Measurements from ENCODE around the gene PAK5. TPM values are rescaled to one million over a fixed set of nuclear protein-coding genes. Genes with fewer than 3 reads are reported as not detected.

The PAK5 gene
- total RNA-seq, 2 donors from 2014 or later = 0.12 TPM; not detected in 1

GRCh38 chr20:9792674-9793073 lies 46.2 kb downstream of the PAK5 start:
- no peak overlapping the region for H3K4me3 ChIP-seq
- H3K9me3 ChIP-seq = no peaks in the 10 kb centered on the region
- TF ChIP-seq CTCF (IDR thresholded peaks at IDR 0.05) = no peak
- no peak for DNase-seq (ENCODE audit: low spot score)
- H3K4me1 ChIP-seq = no peaks in the 10 kb centered on the region
- H3K27me3 ChIP-seq = no peaks in the 10 kb centered on the region
- no peak overlapping the region for H3K27ac ChIP-seq
- no peaks in the 10 kb centered on the region for H3K36me3 ChIP-seq

- TF ChIP-seq CTCF (IDR thresholded peaks at IDR 0.05) = no peak
- Histone ChIP-seq H3K27me3 (no peaks in the 10 kb centered on the region), H3K27ac (no peak overlapping the region), H3K36me3 (no peaks in the 10 kb centered on the region), H3K9me3 (no peaks in the 10 kb centered on the region), H3K4me1 (no peaks in the 10 kb centered on the region), H3K4me3 (no peak overlapping the region)
- DNase-seq (ENCODE audit: low spot score) = no peak
Measured at GRCh38 chr20:9789131-9789530, 49.7 kb downstream of the PAK5 start.

GRCh38 chr20:9775176-9775575 lies 63.7 kb downstream of the PAK5 start:
- DNase-seq (ENCODE audit: low spot score) = no peak
- no peak for TF ChIP-seq CTCF (IDR thresholded peaks at IDR 0.05)
- Histone ChIP-seq H3K4me3 (no peak overlapping the region), H3K36me3 (no peaks in the 10 kb centered on the region), H3K27me3 (no peaks in the 10 kb centered on the region), H3K27ac (no peak overlapping the region), H3K9me3 (no peaks in the 10 kb centered on the region), H3K4me1 (no peaks in the 10 kb centered on the region)

- Histone ChIP-seq H3K27me3 (no peaks in the 10 kb centered on the region), H3K36me3 (no peaks in the 10 kb centered on the region), H3K9me3 (no peaks in the 10 kb centered on the region)
Measured at GRCh38 chr20:9769954-9770353, 68.9 kb downstream of the PAK5 start.

GRCh38 chr20:9761476-9761875 lies 77.4 kb downstream of the PAK5 start:
- no peaks in the 10 kb centered on the region for H3K36me3 ChIP-seq
- no peaks in the 10 kb centered on the region for H3K4me1 ChIP-seq
- no peaks in the 10 kb centered on the region for H3K27me3 ChIP-seq
- H3K27ac ChIP-seq = no peak overlapping the region
- DNase-seq (ENCODE audit: low spot score) = no peak
- no peak overlapping the region for H3K4me3 ChIP-seq
- H3K9me3 ChIP-seq = peaks cover 0 to 12% of the 10 kb centered on the region in 2 donors
- TF ChIP-seq CTCF (IDR thresholded peaks at IDR 0.05) = no peak

More at GRCh38 chr20:9769954-9770353, 68.9 kb downstream of the PAK5 start:
- no peak overlapping the region for H3K4me3 ChIP-seq
- TF ChIP-seq CTCF (IDR thresholded peaks at IDR 0.05) = no peak
- no peaks in the 10 kb centered on the region for H3K4me1 ChIP-seq
- no peak overlapping the region for H3K27ac ChIP-seq
- DNase-seq (ENCODE audit: low spot score) = no peak

GRCh38 chr20:9759392-9759791 lies 79.5 kb downstream of the PAK5 start:
- Histone ChIP-seq H3K4me3 (no peak overlapping the region), H3K9me3 (peaks cover 0 to 12% of the 10 kb centered on the region in 2 donors)
- no peak for TF ChIP-seq CTCF (IDR thresholded peaks at IDR 0.05)

More at GRCh38 chr20:9759392-9759791, 79.5 kb downstream of the PAK5 start:
- no peak overlapping the region for H3K27ac ChIP-seq
- no peaks in the 10 kb centered on the region for H3K36me3 ChIP-seq
- no peaks in the 10 kb centered on the region for H3K27me3 ChIP-seq
- H3K4me1 ChIP-seq = no peaks in the 10 kb centered on the region
- DNase-seq (ENCODE audit: low spot score) = no peak

All from right atrium auricular region (tissue), 2 donors.